ENCODE data around the gene LRMDA. TPM values are rescaled to one million over a fixed set of nuclear protein-coding genes. Genes with fewer than 3 reads are reported as not detected.

The LRMDA gene
- total and polyA plus RNA-seq, 2 donors (not counting 3 experiments of a cell fraction or from before 2014, with no cell fraction given), result 9.7 to 18.0 TPM

GRCh38 chr10:76297358-76297757, 865.9 kb downstream of the LRMDA start:
- Histone ChIP-seq H3K36me3 (ENCODE audit: control insufficient read depth in 2 of 2, extremely low read depth in 1 of 2, insufficient read depth in 2 of 2, low read length in 2 of 2) (no peaks in the 10 kb centered on the region), H3K4me2 (ENCODE audit: insufficient read depth, low read length) (no peak overlapping the region), H3K4me1 (ENCODE audit: control insufficient read depth, extremely low read depth, insufficient read depth, low read length) (no peaks in the 10 kb centered on the region), H3K9me3 (replicated peaks; ENCODE audit: control insufficient read depth, insufficient read depth, low read length) (no peaks in the 10 kb centered on the region), H3K27me3 (ENCODE audit: control insufficient read depth in 2 of 2, insufficient read depth in 2 of 2, low read length in 2 of 2) (no peaks in the 10 kb centered on the region), H2AFZ (ENCODE audit: low read depth, low read length) (no peak overlapping the region), H3K27ac (ENCODE audit: insufficient read depth, low read depth, low read length) (no peak overlapping the region), H4K20me1 (replicated peaks; ENCODE audit: control insufficient read depth, extremely low read depth, insufficient read depth, low read length) (no peaks in the 10 kb centered on the region), H3K4me3 (replicated peaks in 1 of 3; ENCODE audit: insufficient read depth in 1 of 3, low read depth in 1 of 3, low read length in 3 of 3) (no peak overlapping the region), H3K9me1 (replicated peaks; ENCODE audit: control insufficient read depth, extremely low read depth, insufficient read depth, low read length) (no peaks in the 10 kb centered on the region), H3K79me2 (ENCODE audit: control insufficient read depth, insufficient read depth, low read length) (no peaks in the 10 kb centered on the region), H3K9ac (replicated peaks; ENCODE audit: extremely low read depth, insufficient read depth, low read length) (no peak overlapping the region)
- BruUV-seq (replicated peaks), result no TSS peak
- dilution Hi-C loops (cut with MboI; ENCODE audit: extremely low pct_ligation_motif_present, low sequenced_read_pairs), result no loop called here
- ChIA-PET POLR2A (no interaction called here), CTCF (interaction anchor here (1.6 kb wide), 1 partner anchor 12 kb away, joined by 3 read pairs; no protein-coding TSS in a partner anchor)
- no peak for DNase-seq (ENCODE audit: low read depth, low spot score)
- no peak for FAIRE-seq
- intact Hi-C loops (cut with micrococcal nuclease), result no loop called here
- TF ChIP-seq EZH2 (IDR thresholded peaks at IDR 0.05; ENCODE audit: borderline replicate concordance, low read depth, low read length, severe bottlenecking) (no peak), JUN (IDR thresholded peaks at IDR 0.05; ENCODE audit: borderline replicate concordance, insufficient read depth, insufficient read length, low read depth) (no peak), MYC (IDR thresholded peaks at IDR 0.05; ENCODE audit: low read depth, low read length) (no peak), GATA2 (IDR thresholded peaks at IDR 0.05; ENCODE audit: insufficient read depth, insufficient read length, low read depth, low read length) (no peak), FOS (IDR thresholded peaks at IDR 0.05; ENCODE audit: borderline replicate concordance, insufficient read depth, low read length) (no peak), MAX (IDR thresholded peaks at IDR 0.05; ENCODE audit: insufficient read depth, insufficient read length) (no peak), POLR2AphosphoS5 (IDR thresholded peaks at IDR 0.05; ENCODE audit: insufficient read depth, low read depth, low read length) (no peak), POLR2A (IDR thresholded peaks at IDR 0.05; ENCODE audit: low read depth, low read length) (no peak), CTCF (IDR thresholded peaks at IDR 0.05; ENCODE audit: extremely low read depth in 1 of 2, insufficient read depth in 1 of 2, low read depth in 1 of 2, low read length in 2 of 2) (no peak)
